Transverse colon (tissue), 4 donors: ENCODE data around the gene SEBOX. TPM values are rescaled to one million over a fixed set of nuclear protein-coding genes. Genes with fewer than 3 reads are reported as not detected.

Experiments used
- DNase-seq: peaks from one replicate; pipeline ENCODE4 v3.0.0-alpha.2; 2019
- H3K27ac ChIP-seq, 4 donors: fragments of 200-600 bp; sonication (generic); 2 replicates each; pipeline ENCODE4 v1.5.1; 2016 to 2018; ENCODE audit warnings: inconsistent platforms in 4 of 4
- H3K27me3 ChIP-seq: fragments of 200-600 bp; sonication (generic); 2 replicates; pipeline ENCODE4 v1.5.1; 2017; ENCODE audit warnings: inconsistent platforms
- H3K36me3 ChIP-seq, 4 donors: fragments of 200-600 bp; sonication (generic); 2 replicates each; pipeline ENCODE4 v1.5.1; 2017 to 2019; ENCODE audit warnings: inconsistent platforms in 4 of 4
- H3K4me1 ChIP-seq, 4 donors: fragments of 200-600 bp; sonication (generic); 2 replicates each; pipeline ENCODE4 v1.5.1; 2017 to 2020; ENCODE audit warnings: inconsistent platforms in 4 of 4
- H3K4me3 ChIP-seq, 4 donors: fragments of 200-600 bp; sonication (generic); 1 replicate in 1 of 4; 2 replicates in 3 of 4; pipeline versions ENCODE4 v1.5.1 to v1.6.1; 2017 to 2019; ENCODE audit warnings: inconsistent platforms in 4 of 4
- H3K9me3 ChIP-seq, 2 donors: fragments of 200-600 bp; sonication (generic); 2 replicates each; pipeline ENCODE4 v1.5.1; 2017 to 2019; ENCODE audit warnings: inconsistent platforms in 2 of 2
- EP300 ChIP-seq: sonication (generic); formaldehyde crosslinking; IDR thresholded peaks from one replicate; pipeline ENCODE4 v1.6.1; 2017; ENCODE audit warnings: antibody characterized with exemption, low read depth
- POLR2A ChIP-seq: fragments of 450-650 bp; IDR thresholded peaks from one replicate; pipeline ENCODE4 v1.6.1; 2016; ENCODE audit warnings: antibody characterized with exemption, mild to moderate bottlenecking, moderate library complexity
- POLR2AphosphoS5 ChIP-seq, 3 donors: sonication (generic); formaldehyde crosslinking; IDR thresholded peaks; one replicate each; pipeline ENCODE4 v1.6.1; 2016; ENCODE audit warnings: antibody characterized with exemption in 3 of 3
- WGBS, 2 donors: methylation state at CpG; one replicate each; pipeline ENCODE4 v1.1.5; 2018; ENCODE audit warnings: low coverage in 1 of 2; 5-methylcytosine and 5-hydroxymethylcytosine counted together
- in situ Hi-C, 4 donors: fragments of 200-750 bp; cut with MboI; loops; one replicate each; pipeline versions ENCODE4 v1.15.0 to v1.15.1; 2017; ENCODE audit warnings: low sequenced_read_pairs in 3 of 4, low pct_ligation_motif_present in 1 of 4, low pct_unique_long_range_greater_than_20kb in 1 of 4
- intact Hi-C: fragments of 100-400 bp; cut with DNase I; formaldehyde crosslinking; loops from one replicate; pipeline ENCODE4 v1.15.1; 2023; ENCODE audit warnings: low total_unique reads
- total RNA-seq, 4 donors: library from RNA; depleted of rRNA; stranded (reverse); fragments of >200 nt; gene quantifications; one replicate each; pipeline ENCODE4 v1.1.0, GENCODE V29; 2016
- TF ChIP-seq, protein P1 (sequence below), 5 experiments: fragments of 200-600 bp in 3 of 5; fragments of 450-650 bp in 2 of 5; sonication (generic) in 3 of 5; IDR thresholded peaks; 1 replicate in 2 of 5; 2 replicates in 3 of 5; pipeline ENCODE4 v1.5.1; 2016 to 2017; ENCODE audit warnings: antibody characterized with exemption in 5 of 5, inconsistent platforms in 3 of 5, mild to moderate bottlenecking in 2 of 5, moderate library complexity in 1 of 5

Gene SEBOX
- total RNA-seq, 4 donors from 2014 or later, result not detected

- H3K4me3 ChIP-seq, result peak within 1 kb of the TSS; percentile 75 to 95 (median 93)
- H3K9me3 ChIP-seq, result no peaks in the 10 kb centered on the region
- H3K27ac ChIP-seq, result peak within 1 kb of the TSS; percentile 88 to 94 (median 91)
- no peaks in the 10 kb centered on the region for H3K27me3 ChIP-seq
- peaks cover 0 to 49% (median 23%) of the 10 kb centered on the region in 4 donors for H3K36me3 ChIP-seq
- TF ChIP-seq EP300 (no peak), POLR2AphosphoS5 (IDR thresholded peaks at IDR 0.05) (peak; percentile 87 to 92 (median 88)), POLR2A (peak; percentile 88)
- TF ChIP-seq, protein P1, sequence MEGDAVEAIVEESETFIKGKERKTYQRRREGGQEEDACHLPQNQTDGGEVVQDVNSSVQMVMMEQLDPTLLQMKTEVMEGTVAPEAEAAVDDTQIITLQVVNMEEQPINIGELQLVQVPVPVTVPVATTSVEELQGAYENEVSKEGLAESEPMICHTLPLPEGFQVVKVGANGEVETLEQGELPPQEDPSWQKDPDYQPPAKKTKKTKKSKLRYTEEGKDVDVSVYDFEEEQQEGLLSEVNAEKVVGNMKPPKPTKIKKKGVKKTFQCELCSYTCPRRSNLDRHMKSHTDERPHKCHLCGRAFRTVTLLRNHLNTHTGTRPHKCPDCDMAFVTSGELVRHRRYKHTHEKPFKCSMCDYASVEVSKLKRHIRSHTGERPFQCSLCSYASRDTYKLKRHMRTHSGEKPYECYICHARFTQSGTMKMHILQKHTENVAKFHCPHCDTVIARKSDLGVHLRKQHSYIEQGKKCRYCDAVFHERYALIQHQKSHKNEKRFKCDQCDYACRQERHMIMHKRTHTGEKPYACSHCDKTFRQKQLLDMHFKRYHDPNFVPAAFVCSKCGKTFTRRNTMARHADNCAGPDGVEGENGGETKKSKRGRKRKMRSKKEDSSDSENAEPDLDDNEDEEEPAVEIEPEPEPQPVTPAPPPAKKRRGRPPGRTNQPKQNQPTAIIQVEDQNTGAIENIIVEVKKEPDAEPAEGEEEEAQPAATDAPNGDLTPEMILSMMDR (IDR thresholded peaks at IDR 0.05), result no peak
- intact Hi-C loops (no loop called here), in situ Hi-C loops (no loop called here)
- peak; percentile 96 for DNase-seq
- H3K4me1 ChIP-seq, result peaks cover 16 to 24% (median 18%) of the 10 kb centered on the region in 4 donors
- 1% methylated on average over 58 of the region's 80 CpGs; no CpG with 5 or more reads in 1 of the 2 donors for WGBS, 2 donors
Observed at GRCh38 chr17:28357061-28357900, 7.7 kb downstream of the SEBOX start, which contains the start of gene POLDIP2. Gene POLDIP2 (minus strand): TSS chr17:28357527. CDS start chr17:28357448, 79 bp downstream.

DNA sequence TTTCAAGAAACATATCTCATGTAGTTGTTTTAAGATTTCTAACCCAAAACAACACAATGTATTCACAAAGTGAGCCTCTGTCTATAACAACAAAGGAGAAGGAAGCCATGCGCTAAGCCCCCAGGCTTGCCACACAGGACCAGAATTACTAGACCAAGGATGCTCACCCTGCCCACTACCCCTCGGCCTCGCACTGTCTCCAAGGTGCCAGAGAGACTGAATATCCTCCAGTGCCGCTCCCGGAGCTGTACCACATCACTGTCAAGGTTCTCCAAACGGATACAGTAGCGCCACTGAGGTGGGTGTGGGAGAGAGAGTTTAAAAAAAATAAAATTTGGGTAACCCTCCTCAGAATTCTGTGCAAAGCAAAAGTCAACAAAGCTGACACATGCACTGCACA, 14.7 kb downstream of the SEBOX start:
- Histone ChIP-seq H3K9me3 (no peaks in the 10 kb centered on the region), H3K4me1 (no peaks in the 10 kb centered on the region), H3K4me3 (no peak overlapping the region), H3K27me3 (no peaks in the 10 kb centered on the region), H3K36me3 (peaks cover 0 to 68% (median 26%) of the 10 kb centered on the region in 4 donors), H3K27ac (no peak overlapping the region)
- DNase-seq, result no peak
- TF ChIP-seq POLR2AphosphoS5 (IDR thresholded peaks at IDR 0.05), result no peak
- no peak for TF ChIP-seq EP300
- TF ChIP-seq POLR2A, result no peak
- TF ChIP-seq, protein P1 (IDR thresholded peaks at IDR 0.05), result no peak
- intact Hi-C loops (no loop called here), in situ Hi-C loops (no loop called here)
- 94 to 97% methylated on average over 4 to 7 of the region's 7 CpGs for WGBS, 2 donors

DNA sequence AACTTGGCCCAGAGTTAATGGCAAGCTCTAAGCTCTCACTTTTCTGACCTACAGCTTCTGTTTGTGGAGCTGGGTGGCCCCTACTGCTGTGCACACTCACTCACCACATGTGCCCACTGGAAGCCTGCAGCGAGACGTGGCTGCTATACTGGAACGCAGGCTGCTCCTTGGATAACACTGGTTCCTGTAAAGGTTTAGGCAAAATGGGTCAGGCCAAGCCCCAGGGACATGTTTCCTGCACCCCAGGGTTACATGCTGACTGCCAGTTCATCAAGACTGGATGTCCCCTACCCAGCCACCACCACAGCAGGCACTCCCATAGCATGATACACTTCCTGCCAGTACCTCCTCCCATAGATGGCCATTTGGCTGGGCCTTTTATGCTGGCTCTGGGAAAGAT, 16.0 kb downstream of the SEBOX start:
- TF ChIP-seq EP300, result no peak
- no peak for TF ChIP-seq POLR2AphosphoS5 (IDR thresholded peaks at IDR 0.05)
- no peak for TF ChIP-seq POLR2A
- TF ChIP-seq, protein P1 (IDR thresholded peaks at IDR 0.05), result no peak
- WGBS, 2 donors, result 87% methylated on average over 2 of the region's 3 CpGs; no CpG with 5 or more reads in 1 of the 2 donors

GRCh38 chr17:28347261-28347891, 17.6 kb downstream of the SEBOX start:
- Histone ChIP-seq H3K27me3 (no peaks in the 10 kb centered on the region), H3K27ac (peak overlapping the region in 1 of 4 donors; percentile 19), H3K4me3 (no peak overlapping the region), H3K9me3 (no peaks in the 10 kb centered on the region), H3K4me1 (no peaks in the 10 kb centered on the region), H3K36me3 (peaks cover 0 to 61% (median 24%) of the 10 kb centered on the region in 4 donors)
- intact Hi-C loops, result no loop called here
- TF ChIP-seq EP300 (no peak), POLR2AphosphoS5 (IDR thresholded peaks at IDR 0.05) (no peak), POLR2A (no peak)
- TF ChIP-seq, protein P1 (IDR thresholded peaks at IDR 0.05), result no peak
- in situ Hi-C loops, result no loop called here
- 85% methylated on average over 8 of the region's 8 CpGs; no CpG with 5 or more reads in 1 of the 2 donors for WGBS, 2 donors
- DNase-seq, result no peak

More for the DNA sequence above, 16.0 kb downstream of the SEBOX start:
- Histone ChIP-seq H3K27ac (no peak overlapping the region), H3K4me3 (no peak overlapping the region), H3K36me3 (peaks cover 0 to 71% (median 27%) of the 10 kb centered on the region in 4 donors), H3K27me3 (no peaks in the 10 kb centered on the region), H3K4me1 (no peaks in the 10 kb centered on the region), H3K9me3 (no peaks in the 10 kb centered on the region)
- no peak for DNase-seq
- intact Hi-C loops (no loop called here), in situ Hi-C loops (no loop called here)
